GM12891 (cell line): ENCODE measurements around the gene SLBP.

Experiments used
- POLR2A ChIP-seq: IDR thresholded peaks from 2 replicates; pipeline ENCODE4 v1.6.1; 2011; ENCODE audit warnings: low read depth, low read length, control low read depth
- POLR2AphosphoS5 ChIP-seq: IDR thresholded peaks from 2 replicates; pipeline ENCODE4 v1.6.1; 2011; ENCODE audit warnings: low read depth, low read length, control low read depth

DNA sequence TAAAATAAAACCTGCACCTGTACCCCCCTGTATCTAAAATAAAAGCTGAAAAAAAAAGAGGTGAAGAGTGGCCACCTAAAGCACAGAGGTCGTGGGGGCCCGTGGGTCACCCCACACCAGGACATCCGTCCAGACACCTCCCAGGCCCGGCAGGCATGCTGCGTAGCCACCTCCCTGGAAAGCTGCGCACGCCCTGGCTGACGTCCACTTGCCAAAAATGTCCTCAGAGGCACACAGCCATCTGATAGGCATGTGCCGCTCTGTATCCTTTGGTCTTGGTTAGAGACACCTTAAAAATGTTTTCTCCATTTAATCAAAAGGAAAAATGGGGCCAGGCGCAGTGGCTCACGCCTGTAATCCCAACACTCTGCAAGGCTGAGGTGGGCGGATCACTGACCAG, 45.7 kb downstream of the SLBP start:
- TF ChIP-seq POLR2AphosphoS5 (no peak), POLR2A (no peak)
